Measurements from ENCODE around the gene PSMD7.

PSMD7 gene

DNA sequence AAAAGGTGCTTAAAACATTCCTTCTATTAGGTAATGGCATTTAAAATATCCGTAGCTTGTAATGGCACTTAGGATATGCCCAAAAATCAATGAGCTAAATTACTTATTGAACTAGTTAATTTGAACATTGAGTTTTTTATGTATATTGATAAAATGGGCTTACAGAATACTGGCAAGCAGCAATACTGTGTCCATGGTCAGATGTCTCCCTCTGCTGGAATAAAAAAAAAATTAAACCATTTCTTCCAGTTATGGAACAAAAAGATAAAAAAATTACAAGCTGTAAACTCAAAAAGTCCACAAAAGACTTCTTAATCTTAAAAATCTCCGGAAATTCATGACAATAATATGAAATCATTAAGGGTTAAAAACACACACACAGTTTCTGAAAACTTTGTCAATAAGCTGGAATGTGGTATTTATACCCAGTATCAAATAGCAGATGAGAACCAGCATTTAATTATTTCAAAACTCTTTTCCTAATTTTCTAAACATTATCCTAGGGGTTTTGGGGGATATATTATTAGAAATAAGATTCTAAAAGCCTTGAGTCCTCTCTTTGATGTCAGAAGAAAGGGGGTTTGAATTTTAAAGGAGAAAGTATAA is 21.5 kb upstream of the PSMD7 start:
- Histone ChIP-seq H3K4me1 (ENCODE audit: control insufficient read depth in 2 of 2, insufficient read depth in 2 of 2, low read length in 2 of 2) (no peaks in the 10 kb centered on the region), H3K27me3 (ENCODE audit: control insufficient read depth in 2 of 2, insufficient read depth in 2 of 2, low read length in 2 of 2) (no peaks in the 10 kb centered on the region), H3K36me3 (ENCODE audit: control insufficient read depth in 2 of 2, insufficient read depth in 2 of 2, low read length in 2 of 2) (no peaks in the 10 kb centered on the region), H3K27ac (ENCODE audit: low read depth in 2 of 2, low read length in 2 of 2) (no peak overlapping the region), H3K9ac (ENCODE audit: low read depth in 1 of 2, low read length in 2 of 2) (no peak overlapping the region), H3K9me3 (ENCODE audit: control insufficient read depth in 2 of 2, low read length in 2 of 2) (no peaks in the 10 kb centered on the region), H3K4me3 (ENCODE audit: low read length in 2 of 2) (no peak overlapping the region)

DNA sequence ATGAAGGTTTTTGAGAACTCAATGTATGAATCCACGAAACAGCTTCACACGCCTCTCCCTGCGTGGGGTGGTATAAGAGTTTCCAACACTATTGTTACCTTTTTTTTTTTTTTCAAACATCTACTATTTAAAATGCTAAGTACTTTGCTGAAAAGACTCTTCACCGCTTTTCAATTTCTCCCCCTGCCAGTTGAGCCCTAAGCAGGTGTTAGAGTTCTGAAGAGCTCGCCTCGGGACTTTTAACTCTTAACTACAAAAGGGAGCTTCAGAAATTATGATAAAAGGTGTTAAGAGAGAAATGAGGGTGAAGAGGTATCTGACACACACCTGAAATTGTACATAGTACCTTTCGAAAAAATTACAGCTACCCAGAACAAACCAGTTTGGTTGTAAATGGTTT is 20.9 kb upstream of the PSMD7 start:
- no peaks in the 10 kb centered on the region for H3K27me3 ChIP-seq (ENCODE audit: control insufficient read depth in 2 of 2, insufficient read depth in 2 of 2, low read length in 2 of 2)
- no peaks in the 10 kb centered on the region for H3K4me1 ChIP-seq (ENCODE audit: control insufficient read depth in 2 of 2, insufficient read depth in 2 of 2, low read length in 2 of 2)
- no peaks in the 10 kb centered on the region for H3K36me3 ChIP-seq (ENCODE audit: control insufficient read depth in 2 of 2, insufficient read depth in 2 of 2, low read length in 2 of 2)

DNA sequence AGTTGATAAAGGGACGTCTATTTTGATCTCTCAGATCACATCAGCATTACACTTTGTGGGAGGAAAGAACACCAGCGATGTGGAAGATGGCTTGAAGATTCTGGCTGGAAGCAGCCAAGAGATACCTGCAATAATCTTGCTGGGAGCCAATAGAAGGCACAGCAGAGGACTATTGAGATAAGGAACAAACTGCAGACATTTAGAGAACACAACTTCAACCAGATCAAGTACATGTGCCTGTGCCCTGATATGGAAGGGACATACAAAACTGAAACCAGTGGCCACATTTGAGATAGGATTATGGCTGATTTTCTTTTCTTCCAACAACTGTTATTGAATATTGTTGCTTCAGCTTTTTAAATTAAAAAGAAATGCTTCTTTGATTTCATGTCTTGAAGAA is 18.6 kb upstream of the PSMD7 start:
- Histone ChIP-seq H3K36me3 (ENCODE audit: control insufficient read depth in 2 of 2, insufficient read depth in 2 of 2, low read length in 2 of 2) (no peaks in the 10 kb centered on the region), H3K4me3 (ENCODE audit: low read length in 2 of 2) (no peak overlapping the region), H3K9ac (ENCODE audit: low read depth in 1 of 2, low read length in 2 of 2) (no peak overlapping the region), H3K9me3 (ENCODE audit: control insufficient read depth in 2 of 2, low read length in 2 of 2) (no peaks in the 10 kb centered on the region), H3K4me1 (ENCODE audit: control insufficient read depth in 2 of 2, insufficient read depth in 2 of 2, low read length in 2 of 2) (no peaks in the 10 kb centered on the region), H3K27ac (ENCODE audit: low read depth in 2 of 2, low read length in 2 of 2) (no peak overlapping the region), H3K27me3 (ENCODE audit: control insufficient read depth in 2 of 2, insufficient read depth in 2 of 2, low read length in 2 of 2) (no peaks in the 10 kb centered on the region)

More for the DNA sequence above, 20.9 kb upstream of the PSMD7 start:
- no peak overlapping the region for H3K4me3 ChIP-seq (ENCODE audit: low read length in 2 of 2)
- H3K9me3 ChIP-seq (ENCODE audit: control insufficient read depth in 2 of 2, low read length in 2 of 2) = no peaks in the 10 kb centered on the region
- no peak overlapping the region for H3K9ac ChIP-seq (ENCODE audit: low read depth in 1 of 2, low read length in 2 of 2)
- no peak overlapping the region for H3K27ac ChIP-seq (ENCODE audit: low read depth in 2 of 2, low read length in 2 of 2)

DNA sequence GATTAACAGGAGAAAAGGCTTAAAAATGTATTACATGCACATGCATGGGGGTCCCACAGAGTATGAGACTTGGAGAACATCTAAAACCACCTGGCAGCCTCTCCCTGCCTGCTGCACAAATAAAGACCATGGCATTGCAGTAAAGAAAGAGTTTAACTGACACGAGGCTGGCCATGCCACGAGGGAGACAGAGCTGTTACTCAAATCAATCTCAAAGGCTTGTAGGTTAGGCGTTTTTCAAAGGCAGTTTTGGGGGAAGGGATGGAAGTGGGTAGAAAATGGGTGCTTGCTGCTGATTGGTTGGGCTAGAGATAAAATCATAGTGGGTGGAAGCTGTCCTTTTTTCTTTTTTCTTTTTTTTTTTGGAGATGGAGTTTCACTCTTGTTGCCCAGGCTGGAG is 17.3 kb upstream of the PSMD7 start:
- H3K27ac ChIP-seq (ENCODE audit: low read depth in 2 of 2, low read length in 2 of 2) = no peak overlapping the region
- H3K27me3 ChIP-seq (ENCODE audit: control insufficient read depth in 2 of 2, insufficient read depth in 2 of 2, low read length in 2 of 2) = no peaks in the 10 kb centered on the region
- no peaks in the 10 kb centered on the region for H3K4me1 ChIP-seq (ENCODE audit: control insufficient read depth in 2 of 2, insufficient read depth in 2 of 2, low read length in 2 of 2)
- no peak overlapping the region for H3K4me3 ChIP-seq (ENCODE audit: low read length in 2 of 2)
- no peaks in the 10 kb centered on the region for H3K36me3 ChIP-seq (ENCODE audit: control insufficient read depth in 2 of 2, insufficient read depth in 2 of 2, low read length in 2 of 2)
- H3K9me3 ChIP-seq (ENCODE audit: control insufficient read depth in 2 of 2, low read length in 2 of 2) = no peaks in the 10 kb centered on the region
- no peak overlapping the region for H3K9ac ChIP-seq (ENCODE audit: low read depth in 1 of 2, low read length in 2 of 2)

GRCh38 chr16:74279805-74280204 is 16.8 kb upstream of the PSMD7 start:
- Histone ChIP-seq H3K4me1 (ENCODE audit: control insufficient read depth in 2 of 2, insufficient read depth in 2 of 2, low read length in 2 of 2) (no peaks in the 10 kb centered on the region), H3K27me3 (ENCODE audit: control insufficient read depth in 2 of 2, insufficient read depth in 2 of 2, low read length in 2 of 2) (no peaks in the 10 kb centered on the region), H3K4me3 (ENCODE audit: low read length in 2 of 2) (no peak overlapping the region), H3K9me3 (ENCODE audit: control insufficient read depth in 2 of 2, low read length in 2 of 2) (no peaks in the 10 kb centered on the region), H3K27ac (ENCODE audit: low read depth in 2 of 2, low read length in 2 of 2) (no peak overlapping the region), H3K9ac (ENCODE audit: low read depth in 1 of 2, low read length in 2 of 2) (no peak overlapping the region), H3K36me3 (ENCODE audit: control insufficient read depth in 2 of 2, insufficient read depth in 2 of 2, low read length in 2 of 2) (no peaks in the 10 kb centered on the region)

DNA sequence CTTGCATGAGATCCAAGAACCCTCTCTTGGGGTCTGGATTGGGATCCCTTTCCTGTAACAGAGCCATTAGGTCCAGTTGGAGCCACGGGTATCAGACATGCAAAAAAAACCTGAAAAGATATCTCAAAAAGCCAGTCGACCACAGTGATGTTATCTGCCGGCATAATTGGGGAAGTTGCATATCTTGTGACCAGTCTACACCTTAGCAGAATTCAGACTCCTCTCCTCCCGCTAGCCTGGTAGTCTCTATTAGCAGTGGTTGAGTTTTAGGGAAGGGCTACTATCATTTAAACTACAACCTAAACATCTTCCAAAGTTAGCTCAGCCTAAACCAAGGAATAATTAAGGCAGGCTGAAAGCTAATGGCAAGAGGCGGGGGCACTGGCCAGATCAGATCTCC is 16.2 kb upstream of the PSMD7 start:
- no peaks in the 10 kb centered on the region for H3K4me1 ChIP-seq (ENCODE audit: control insufficient read depth in 2 of 2, insufficient read depth in 2 of 2, low read length in 2 of 2)
- no peaks in the 10 kb centered on the region for H3K27me3 ChIP-seq (ENCODE audit: control insufficient read depth in 2 of 2, insufficient read depth in 2 of 2, low read length in 2 of 2)
- H3K9ac ChIP-seq (ENCODE audit: low read depth in 1 of 2, low read length in 2 of 2) = no peak overlapping the region
- H3K9me3 ChIP-seq (ENCODE audit: control insufficient read depth in 2 of 2, low read length in 2 of 2) = no peaks in the 10 kb centered on the region
- H3K36me3 ChIP-seq (ENCODE audit: control insufficient read depth in 2 of 2, insufficient read depth in 2 of 2, low read length in 2 of 2) = no peaks in the 10 kb centered on the region
- H3K27ac ChIP-seq (ENCODE audit: low read depth in 2 of 2, low read length in 2 of 2) = no peak overlapping the region
- no peak overlapping the region for H3K4me3 ChIP-seq (ENCODE audit: low read length in 2 of 2)

- Histone ChIP-seq H3K9ac (ENCODE audit: low read depth in 1 of 2, low read length in 2 of 2) (no peak overlapping the region), H3K4me1 (ENCODE audit: control insufficient read depth in 2 of 2, insufficient read depth in 2 of 2, low read length in 2 of 2) (no peaks in the 10 kb centered on the region), H3K27ac (ENCODE audit: low read depth in 2 of 2, low read length in 2 of 2) (no peak overlapping the region), H3K4me3 (ENCODE audit: low read length in 2 of 2) (no peak overlapping the region), H3K36me3 (ENCODE audit: control insufficient read depth in 2 of 2, insufficient read depth in 2 of 2, low read length in 2 of 2) (no peaks in the 10 kb centered on the region), H3K9me3 (ENCODE audit: control insufficient read depth in 2 of 2, low read length in 2 of 2) (no peaks in the 10 kb centered on the region), H3K27me3 (ENCODE audit: control insufficient read depth in 2 of 2, insufficient read depth in 2 of 2, low read length in 2 of 2) (no peaks in the 10 kb centered on the region)
These were observed 15.3 kb upstream of the PSMD7 start for GRCh38 chr16:74281300-74281699.

DNA sequence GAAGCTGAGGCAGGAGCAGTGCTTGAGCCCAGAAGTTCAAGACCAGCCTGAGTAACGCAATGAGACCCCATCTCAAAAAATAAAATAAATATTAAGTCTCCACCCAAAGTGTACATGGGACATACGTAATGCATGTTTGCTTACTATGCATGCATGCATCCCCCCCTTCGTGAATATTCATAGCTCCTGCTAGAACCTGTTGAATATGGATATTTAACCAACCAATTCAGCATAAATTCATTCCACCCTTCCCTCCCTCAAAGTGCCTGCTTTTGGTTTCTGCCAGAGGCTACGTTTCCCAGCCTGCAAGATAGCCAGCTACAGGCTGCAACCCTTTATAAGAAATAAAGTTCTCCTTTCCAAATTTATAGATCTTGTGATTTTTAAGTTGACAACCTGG is 12.9 kb upstream of the PSMD7 start:
- Histone ChIP-seq H3K27ac (ENCODE audit: low read depth in 2 of 2, low read length in 2 of 2) (no peak overlapping the region), H3K4me3 (ENCODE audit: low read length in 2 of 2) (no peak overlapping the region), H3K9ac (ENCODE audit: low read depth in 1 of 2, low read length in 2 of 2) (no peak overlapping the region), H3K4me1 (ENCODE audit: control insufficient read depth in 2 of 2, insufficient read depth in 2 of 2, low read length in 2 of 2) (no peaks in the 10 kb centered on the region), H3K36me3 (ENCODE audit: control insufficient read depth in 2 of 2, insufficient read depth in 2 of 2, low read length in 2 of 2) (no peaks in the 10 kb centered on the region), H3K27me3 (ENCODE audit: control insufficient read depth in 2 of 2, insufficient read depth in 2 of 2, low read length in 2 of 2) (no peaks in the 10 kb centered on the region), H3K9me3 (ENCODE audit: control insufficient read depth in 2 of 2, low read length in 2 of 2) (no peaks in the 10 kb centered on the region)

GRCh38 chr16:74288065-74288464 is 8.5 kb upstream of the PSMD7 start:
- no peaks in the 10 kb centered on the region for H3K36me3 ChIP-seq (ENCODE audit: control insufficient read depth in 2 of 2, insufficient read depth in 2 of 2, low read length in 2 of 2)
- H3K4me3 ChIP-seq (ENCODE audit: low read length in 2 of 2) = no peak overlapping the region
- no peak overlapping the region for H3K9ac ChIP-seq (ENCODE audit: low read depth in 1 of 2, low read length in 2 of 2)
- no peak overlapping the region for H3K27ac ChIP-seq (ENCODE audit: low read depth in 2 of 2, low read length in 2 of 2)
- H3K27me3 ChIP-seq (ENCODE audit: control insufficient read depth in 2 of 2, insufficient read depth in 2 of 2, low read length in 2 of 2) = no peaks in the 10 kb centered on the region
- peaks cover 0 to 2% of the 10 kb centered on the region in 2 donors for H3K9me3 ChIP-seq (ENCODE audit: control insufficient read depth in 2 of 2, low read length in 2 of 2)
- no peaks in the 10 kb centered on the region for H3K4me1 ChIP-seq (ENCODE audit: control insufficient read depth in 2 of 2, insufficient read depth in 2 of 2, low read length in 2 of 2)

- peaks cover 0 to 2% of the 10 kb centered on the region in 2 donors for H3K9me3 ChIP-seq (ENCODE audit: control insufficient read depth in 2 of 2, low read length in 2 of 2)
- no peak overlapping the region for H3K4me3 ChIP-seq (ENCODE audit: low read length in 2 of 2)
- H3K9ac ChIP-seq (ENCODE audit: low read depth in 1 of 2, low read length in 2 of 2) = no peak overlapping the region
- no peak overlapping the region for H3K27ac ChIP-seq (ENCODE audit: low read depth in 2 of 2, low read length in 2 of 2)
- H3K27me3 ChIP-seq (ENCODE audit: control insufficient read depth in 2 of 2, insufficient read depth in 2 of 2, low read length in 2 of 2) = no peaks in the 10 kb centered on the region
- H3K36me3 ChIP-seq (ENCODE audit: control insufficient read depth in 2 of 2, insufficient read depth in 2 of 2, low read length in 2 of 2) = no peaks in the 10 kb centered on the region
- H3K4me1 ChIP-seq (ENCODE audit: control insufficient read depth in 2 of 2, insufficient read depth in 2 of 2, low read length in 2 of 2) = peaks cover 0 to 2% of the 10 kb centered on the region in 2 donors
These were observed 6.3 kb upstream of the PSMD7 start for GRCh38 chr16:74290356-74290755.

- Histone ChIP-seq H3K36me3 (ENCODE audit: control insufficient read depth in 2 of 2, insufficient read depth in 2 of 2, low read length in 2 of 2) (no peaks in the 10 kb centered on the region), H3K9ac (ENCODE audit: low read depth in 1 of 2, low read length in 2 of 2) (no peak overlapping the region), H3K9me3 (ENCODE audit: control insufficient read depth in 2 of 2, low read length in 2 of 2) (peaks cover 0 to 2% of the 10 kb centered on the region in 2 donors), H3K4me3 (ENCODE audit: low read length in 2 of 2) (no peak overlapping the region), H3K4me1 (ENCODE audit: control insufficient read depth in 2 of 2, insufficient read depth in 2 of 2, low read length in 2 of 2) (peaks cover 3 to 6% of the 10 kb centered on the region in 2 donors), H3K27me3 (ENCODE audit: control insufficient read depth in 2 of 2, insufficient read depth in 2 of 2, low read length in 2 of 2) (no peaks in the 10 kb centered on the region), H3K27ac (ENCODE audit: low read depth in 2 of 2, low read length in 2 of 2) (no peak overlapping the region)
These were observed 5.4 kb upstream of the PSMD7 start for GRCh38 chr16:74291176-74291575.

Data from mucosa of rectum (tissue), 2 donors.